Measurements from ENCODE around the gene MYL4.
"Not testable (repeated sequence)": the region's sequence is repeated elsewhere in the genome, so short reads cannot be mapped to it uniquely, and the experiment has no call there.

Gene MYL4

GRCh38 chr17:47223460-47223859, 14.3 kb downstream of the MYL4 start:
- no peak for DNase-seq (ENCODE audit: low read depth, low spot score)
- POLR2A ChIA-PET = no interaction called here
- TF ChIP-seq CTCF (IDR thresholded peaks at IDR 0.05; ENCODE audit: insufficient read depth, low read length, missing control alignments) = no peak
- no peak overlapping the region for H3K4me3 ChIP-seq (ENCODE audit: low read depth, low read length)
- CTCF ChIA-PET = interaction anchor here (1.1 kb wide), 1 partner anchor 93 kb away, joined by 3 read pairs; no protein-coding TSS in a partner anchor

GRCh38 chr17:47224077-47224476, 14.9 kb downstream of the MYL4 start:
- CTCF ChIA-PET; DNase-seq (ENCODE audit: low read depth, low spot score); POLR2A ChIA-PET; H3K4me3 ChIP-seq (ENCODE audit: low read depth, low read length): not testable (repeated sequence)

GRCh38 chr17:47224966-47225365, 15.8 kb downstream of the MYL4 start:
- TF ChIP-seq CTCF (IDR thresholded peaks at IDR 0.05; ENCODE audit: insufficient read depth, low read length, missing control alignments) = no peak
- no peak overlapping the region for H3K4me3 ChIP-seq (ENCODE audit: low read depth, low read length)
- DNase-seq (ENCODE audit: low read depth, low spot score) = no peak
- CTCF ChIA-PET = interaction anchor here (0.6 to 2.0 kb wide), 3 partner anchors 15 to 228 kb away, joined by 3 to 18 read pairs (median 3); no protein-coding TSS in a partner anchor
- POLR2A ChIA-PET = no interaction called here

GRCh38 chr17:47225436-47225858, 16.3 kb downstream of the MYL4 start:
- no peak for TF ChIP-seq CTCF (IDR thresholded peaks at IDR 0.05; ENCODE audit: insufficient read depth, low read length, missing control alignments)
- H3K4me3 ChIP-seq (ENCODE audit: low read depth, low read length) = no peak overlapping the region
- ChIA-PET CTCF (interaction anchor here (1.3 to 2.0 kb wide), 2 partner anchors 15 to 90 kb away, joined by 3 to 18 read pairs; no protein-coding TSS in a partner anchor), POLR2A (no interaction called here)
- peak; percentile 50 for DNase-seq (ENCODE audit: low read depth, low spot score)

GRCh38 chr17:47225911-47226688, 17.0 kb downstream of the MYL4 start:
- H3K4me3 ChIP-seq (ENCODE audit: low read depth, low read length) = no peak overlapping the region
- no peak for TF ChIP-seq CTCF (IDR thresholded peaks at IDR 0.05; ENCODE audit: insufficient read depth, low read length, missing control alignments)
- ChIA-PET POLR2A (no interaction called here), CTCF (interaction anchor here (1.0 to 2.0 kb wide), 3 partner anchors 16 to 98 kb away, joined by 3 to 18 read pairs (median 3); no protein-coding TSS in a partner anchor)
- no peak for DNase-seq (ENCODE audit: low read depth, low spot score)

GRCh38 chr17:47227862-47228261, 18.7 kb downstream of the MYL4 start:
- no peak for TF ChIP-seq CTCF (IDR thresholded peaks at IDR 0.05; ENCODE audit: insufficient read depth, low read length, missing control alignments)
- ChIA-PET POLR2A (no interaction called here), CTCF (interaction anchor here (0.9 to 5.0 kb wide), 4 partner anchors 9 to 88 kb away, joined by 3 to 100 read pairs (median 22); no protein-coding TSS in a partner anchor)
- DNase-seq (ENCODE audit: low read depth, low spot score) = no peak
- H3K4me3 ChIP-seq (ENCODE audit: low read depth, low read length) = no peak overlapping the region

Measured in AG04449 (cell line).